NCI-H1436 treated with DMSO at 0.1 percent for 48 hours (cell line): ENCODE measurements around the gene NPTXR.
"Not testable (repeated sequence)": the region's sequence is repeated elsewhere in the genome, so short reads cannot be mapped to it uniquely, and the experiment has no call there.

Source experiments
- DNase-seq: peaks from one replicate; lab custom pipeline; 2025; lab: John Stamatoyannopoulos, UW

The NPTXR gene

DNA sequence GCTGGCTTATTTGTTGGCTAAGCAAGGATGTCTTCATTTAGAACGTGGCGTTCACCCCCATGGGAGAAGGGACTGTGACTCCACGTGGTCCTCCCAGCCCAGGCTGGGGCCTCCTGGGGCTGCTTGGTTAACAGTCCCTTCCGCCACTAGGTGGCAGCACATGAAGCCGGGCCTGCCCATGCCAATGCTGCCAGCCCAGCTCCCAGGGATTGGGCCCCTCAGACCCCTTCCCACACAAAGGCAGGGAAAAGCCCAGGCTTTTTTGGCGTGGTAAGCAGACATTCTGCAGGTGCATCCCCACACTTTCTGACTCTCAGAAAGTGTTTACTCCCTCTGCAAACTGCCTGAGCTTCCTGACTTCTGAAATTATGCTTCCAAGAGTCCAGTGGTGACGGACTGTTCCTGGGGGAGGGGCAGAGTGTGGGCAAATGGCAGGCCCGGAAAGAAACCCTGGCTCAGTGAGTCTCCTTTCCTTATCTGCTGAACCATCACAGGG lies 25.1 kb upstream of the NPTXR start:
- no peak for DNase-seq

DNA sequence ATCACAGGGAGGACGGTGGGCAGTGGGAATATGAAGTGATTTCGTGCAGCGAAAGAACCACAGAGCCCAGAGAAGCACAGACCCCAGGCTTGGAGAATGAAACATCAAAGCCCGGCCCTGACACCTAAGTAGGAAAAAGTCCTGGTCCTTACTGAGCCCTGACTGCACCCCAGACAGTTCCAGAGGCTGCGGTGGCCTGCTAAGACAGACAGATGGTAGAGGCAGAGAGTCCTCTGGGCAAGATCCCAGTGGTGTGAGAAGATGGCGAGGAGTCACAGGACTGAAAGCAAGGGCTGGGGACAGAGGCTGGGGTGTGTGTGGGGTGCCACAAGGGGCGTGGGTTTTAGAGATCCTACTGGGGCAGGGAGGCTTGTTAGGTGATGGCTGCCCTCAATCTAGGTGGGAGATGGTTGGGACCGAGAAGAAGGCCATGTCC lies 24.5 kb upstream of the NPTXR start:
- DNase-seq, result no peak

DNA sequence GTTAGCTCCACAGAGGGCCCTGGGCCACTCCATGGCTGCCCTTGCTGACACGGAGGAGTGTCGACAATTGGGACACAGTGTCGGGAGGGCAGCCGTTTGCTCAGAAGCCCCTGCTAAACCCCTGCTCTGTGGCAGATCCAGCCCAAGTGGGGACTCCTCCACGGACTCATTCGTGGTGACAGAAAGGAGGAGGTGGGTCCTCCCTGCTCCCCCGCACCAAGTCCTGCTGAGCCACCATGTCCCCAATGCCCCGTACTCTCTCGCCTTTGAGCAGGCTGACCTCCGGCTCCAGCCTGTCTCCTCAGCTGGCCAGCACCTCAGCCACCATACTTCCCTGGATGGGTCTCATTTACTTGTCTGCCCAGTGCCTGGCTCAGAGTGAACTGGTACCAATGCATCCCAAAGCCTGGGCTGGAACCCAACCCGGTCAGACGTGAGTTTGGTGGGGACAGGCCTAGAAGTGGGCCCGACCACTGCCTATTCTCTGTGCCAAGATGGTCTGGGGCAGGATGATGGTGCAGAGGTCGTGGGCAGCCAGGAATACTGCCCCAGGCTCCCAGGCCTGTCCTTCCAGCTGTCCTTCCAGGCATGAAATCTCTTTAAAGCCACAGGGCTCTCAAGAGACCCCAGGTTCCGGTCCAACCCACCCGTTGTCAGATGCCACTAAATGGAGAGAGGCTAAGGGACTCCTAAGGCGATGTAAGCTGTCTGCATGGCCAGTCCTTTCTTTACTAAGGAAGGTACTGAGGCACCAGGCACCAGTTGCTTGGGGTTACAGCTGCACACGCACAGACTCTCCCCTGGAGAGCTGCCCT lies 23.9 kb upstream of the NPTXR start:
- DNase-seq, result no peak

DNA sequence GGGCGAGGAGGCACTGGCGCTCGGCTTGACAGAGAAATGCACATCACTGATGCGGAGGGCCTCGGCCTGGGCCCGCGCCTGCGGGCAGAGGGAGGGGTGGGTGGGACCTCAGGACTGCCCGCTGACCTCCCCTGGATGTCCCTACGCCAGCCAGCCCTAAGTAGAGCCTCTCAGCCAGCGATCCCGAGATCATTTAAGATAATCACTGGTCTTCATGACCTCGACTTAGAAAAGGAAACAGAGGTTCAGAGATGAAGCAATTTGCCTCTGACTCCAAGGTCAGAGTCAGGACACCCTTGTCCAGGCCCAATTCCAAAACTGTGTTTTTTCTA lies 23.3 kb upstream of the NPTXR start:
- no peak for DNase-seq

DNA sequence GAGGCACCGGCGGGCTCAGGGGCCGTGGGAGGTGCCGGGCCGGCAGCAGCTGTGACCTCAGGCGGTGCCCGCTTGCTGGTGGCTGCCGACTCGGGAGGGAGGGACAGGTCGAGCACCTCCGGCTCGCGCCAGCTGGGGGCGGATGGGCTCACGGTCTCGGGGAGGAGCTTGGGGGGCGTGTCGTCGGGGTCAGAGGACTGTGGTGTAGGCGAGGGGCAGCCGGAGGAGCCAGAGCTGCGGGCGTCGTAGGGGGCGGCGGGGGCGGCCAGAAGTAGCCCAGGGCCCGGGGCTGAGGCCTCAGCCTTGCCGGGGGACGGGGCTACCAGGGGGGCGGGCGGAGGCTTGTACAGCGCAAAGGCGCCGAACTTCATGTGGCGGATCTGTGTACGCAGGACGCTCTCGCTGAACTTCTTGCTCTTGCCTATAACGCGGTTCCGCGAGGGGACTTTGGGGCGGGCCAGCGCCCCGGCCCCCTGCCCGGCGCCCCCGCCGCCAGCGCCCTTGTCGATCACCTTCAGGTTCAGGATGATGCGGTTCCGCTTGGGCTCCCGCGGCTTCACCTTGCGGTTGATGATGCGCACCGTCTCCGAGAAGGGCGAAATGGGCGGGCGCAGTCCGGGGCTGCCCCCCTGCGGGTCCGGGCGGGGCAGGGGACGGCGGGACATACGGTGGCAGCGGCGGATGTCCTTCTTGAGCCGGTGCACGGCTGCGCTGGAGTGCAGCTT lies 22.7 kb upstream of the NPTXR start:
- DNase-seq, result no peak

DNA sequence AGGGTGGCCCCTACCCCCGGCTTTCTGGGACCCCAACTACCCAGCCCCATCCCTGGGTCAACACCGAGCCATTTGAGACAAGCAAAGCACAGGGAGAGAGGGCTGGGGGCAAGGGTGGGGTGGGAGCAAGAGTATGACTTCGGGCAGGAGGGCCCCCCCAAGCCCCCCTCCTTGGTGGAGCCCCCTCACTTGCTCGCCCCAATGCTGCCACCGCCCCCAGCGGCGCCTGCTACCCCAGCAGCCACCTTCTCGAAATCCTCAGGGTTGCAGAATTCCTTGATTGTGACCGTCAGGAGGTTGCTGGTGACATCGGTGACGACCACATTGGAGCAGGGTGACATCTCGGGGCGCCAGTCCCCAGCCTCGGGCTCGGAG lies 22.2 kb upstream of the NPTXR start:
- DNase-seq, result no peak

DNA sequence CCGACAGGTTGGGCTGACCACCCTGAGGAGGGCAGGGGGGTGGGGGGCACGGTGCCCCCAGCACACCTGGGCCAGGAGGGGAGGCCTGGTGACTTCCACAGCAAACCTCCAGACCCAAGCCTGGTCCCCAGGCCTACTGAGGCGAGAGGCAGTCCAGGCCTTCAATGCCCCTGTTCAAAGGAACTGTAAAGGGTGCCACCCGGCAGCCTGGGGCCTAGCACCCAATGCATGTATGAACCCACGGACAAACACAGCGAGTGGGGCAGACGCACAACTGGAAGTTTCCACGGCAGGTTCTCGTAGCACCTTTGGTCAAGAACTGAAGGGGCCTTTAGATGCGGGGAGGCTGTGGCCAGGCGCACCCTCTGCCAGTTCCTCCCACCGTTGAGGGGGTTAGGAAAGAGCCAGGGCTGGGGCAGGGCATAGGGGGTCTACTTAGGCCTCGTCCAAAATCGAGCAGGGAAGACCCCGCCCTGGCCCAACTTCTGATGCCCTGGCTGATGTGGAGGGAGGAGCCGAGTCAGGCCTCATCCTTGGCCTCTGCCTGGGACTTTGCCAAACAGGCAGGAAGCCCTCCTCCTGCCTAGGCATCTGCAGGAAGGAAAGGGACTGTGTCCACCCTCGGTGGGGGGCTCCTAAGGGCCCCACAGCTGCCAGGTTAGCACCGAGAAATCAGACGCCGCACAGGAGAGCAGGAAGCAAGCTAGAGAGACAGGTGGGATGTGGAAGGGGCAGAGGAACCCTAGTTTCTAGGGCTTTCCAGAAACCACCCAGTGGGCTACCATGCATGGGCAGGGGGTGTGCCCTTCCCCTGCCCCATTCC lies 21.6 kb upstream of the NPTXR start:
- DNase-seq, result no peak

DNA sequence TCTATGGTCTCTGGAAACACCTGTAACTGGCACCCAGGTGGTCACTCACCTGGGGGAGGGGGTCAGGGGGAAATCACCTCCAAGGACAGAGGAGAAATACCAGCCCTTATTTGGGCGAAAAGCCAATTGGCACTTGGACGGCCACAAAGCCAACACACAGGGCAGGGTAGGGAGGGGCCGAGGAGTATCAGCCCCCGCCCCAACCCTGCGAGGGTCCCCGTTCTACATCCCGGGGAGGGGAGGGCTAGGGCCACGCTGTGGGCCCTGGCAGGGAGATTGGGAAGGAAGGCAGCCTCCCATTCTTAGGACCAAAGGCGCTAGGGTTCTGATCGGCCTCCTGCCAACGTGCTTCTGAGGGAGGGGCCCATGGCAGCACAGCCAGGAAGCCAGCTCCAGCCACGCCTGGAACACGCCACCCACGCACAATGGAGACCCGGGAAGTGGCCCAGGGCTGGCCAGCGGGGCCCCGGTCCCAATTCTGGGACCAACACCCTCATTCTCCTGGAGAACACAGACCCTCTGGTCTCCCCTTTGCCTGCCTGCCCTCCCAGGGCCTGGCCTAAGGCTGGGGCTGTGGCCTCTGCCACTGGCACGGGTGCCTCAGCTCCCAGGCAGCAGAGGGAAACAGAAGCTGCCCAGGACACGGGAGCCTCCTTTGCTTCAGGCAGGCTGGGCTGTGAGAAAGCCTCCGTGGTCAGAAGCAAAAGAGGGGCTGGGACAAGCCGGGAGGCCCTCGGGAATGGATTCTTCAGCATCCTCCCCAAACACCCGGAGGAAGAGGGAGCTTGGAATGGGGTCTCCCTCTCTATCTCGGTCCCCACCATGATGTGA lies 20.7 kb upstream of the NPTXR start:
- DNase-seq, result no peak

DNA sequence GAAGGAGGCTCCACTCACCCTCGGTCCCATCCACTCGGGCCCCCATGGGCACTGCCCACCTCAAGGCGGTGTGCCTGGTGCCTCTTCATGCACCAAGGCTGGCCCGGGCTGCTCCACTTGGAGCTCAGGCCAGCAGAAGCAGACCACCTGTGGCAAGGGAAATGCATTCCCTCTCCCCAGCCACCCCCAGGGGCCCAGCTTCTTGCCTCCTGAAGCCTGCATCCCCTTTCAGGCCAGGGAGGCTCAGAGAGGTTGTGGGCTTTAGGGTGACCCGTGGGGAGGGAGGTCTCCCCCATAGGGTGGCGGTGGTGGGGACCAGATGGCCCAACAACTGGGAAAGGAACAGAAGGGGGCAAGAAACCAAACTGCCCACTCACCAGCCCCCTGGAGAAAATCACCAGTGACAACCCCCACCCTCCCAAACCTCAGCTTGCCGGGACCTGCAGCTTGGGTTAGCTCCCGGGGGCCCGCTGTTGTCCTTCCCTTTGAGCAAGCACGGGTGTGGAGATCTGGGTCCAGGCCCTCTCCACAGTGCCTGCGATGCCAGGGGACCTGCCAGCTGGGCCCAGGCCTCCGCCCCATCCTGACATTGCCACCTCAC lies 19.8 kb upstream of the NPTXR start:
- no peak for DNase-seq

DNA sequence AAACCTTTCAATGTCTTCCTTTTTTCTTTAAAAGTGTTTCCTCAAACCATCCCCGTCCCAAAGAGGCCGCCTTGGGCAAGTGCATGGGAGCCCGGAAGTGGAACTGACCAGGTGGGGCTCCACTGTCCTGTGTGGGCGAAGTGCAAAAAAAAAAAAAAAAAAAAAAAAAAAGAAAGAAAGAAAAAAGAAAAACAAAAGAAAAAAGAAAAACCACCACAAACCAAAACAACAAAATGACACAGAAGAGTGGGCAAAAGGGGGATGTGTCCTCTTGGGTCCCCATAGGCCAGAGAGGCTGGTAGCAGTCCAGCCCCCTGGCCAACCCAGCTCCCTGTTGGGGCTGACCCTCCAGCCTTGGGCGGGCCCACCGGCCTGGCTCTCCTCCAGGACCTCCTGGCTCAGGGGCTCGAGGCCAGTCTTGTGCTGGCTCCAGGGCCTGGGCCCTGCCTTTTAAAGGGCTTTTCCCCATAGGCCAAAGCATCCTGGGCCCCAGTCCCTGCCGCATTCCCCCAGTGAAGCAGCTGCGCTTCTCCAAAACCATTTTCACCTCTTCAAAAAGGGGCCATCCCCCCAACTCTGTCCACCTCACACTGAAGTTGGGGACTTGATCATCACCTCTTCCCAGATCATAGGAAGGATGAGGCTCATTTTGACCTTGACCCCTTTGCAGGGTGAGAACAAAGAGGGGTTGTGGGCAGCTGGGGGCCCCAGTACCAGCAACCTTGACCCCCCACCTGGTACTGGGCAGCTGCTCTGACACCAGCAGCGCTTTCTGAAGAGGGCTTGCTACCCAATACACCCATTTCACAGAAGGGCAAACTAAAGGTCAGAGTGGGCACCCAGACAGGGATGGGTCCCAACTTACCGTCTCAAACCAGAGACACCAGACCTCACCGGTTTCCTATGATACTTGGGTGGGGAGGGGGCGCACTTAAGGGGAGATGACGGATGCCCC lies 18.8 kb upstream of the NPTXR start:
- no peak for DNase-seq

DNA sequence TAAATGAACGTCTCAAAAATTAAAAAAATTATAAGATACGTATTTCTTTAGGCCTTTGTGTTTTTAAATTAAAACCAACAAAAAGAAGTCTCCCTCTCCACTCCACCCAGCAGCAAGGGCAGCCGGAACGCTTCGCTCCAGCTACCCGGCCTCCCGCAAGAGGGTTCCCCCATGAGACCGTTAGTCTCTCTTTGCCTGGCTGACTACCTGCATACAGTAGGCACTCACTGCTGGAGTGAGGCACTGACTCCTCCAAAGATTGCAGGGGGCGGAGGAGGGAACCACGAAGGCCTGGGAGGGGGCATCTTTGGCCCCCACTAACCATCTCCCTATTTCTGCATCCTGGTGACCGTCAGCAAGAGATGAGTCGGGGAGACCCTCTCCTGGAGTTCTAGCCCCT lies 18.1 kb upstream of the NPTXR start:
- no peak for DNase-seq

DNA sequence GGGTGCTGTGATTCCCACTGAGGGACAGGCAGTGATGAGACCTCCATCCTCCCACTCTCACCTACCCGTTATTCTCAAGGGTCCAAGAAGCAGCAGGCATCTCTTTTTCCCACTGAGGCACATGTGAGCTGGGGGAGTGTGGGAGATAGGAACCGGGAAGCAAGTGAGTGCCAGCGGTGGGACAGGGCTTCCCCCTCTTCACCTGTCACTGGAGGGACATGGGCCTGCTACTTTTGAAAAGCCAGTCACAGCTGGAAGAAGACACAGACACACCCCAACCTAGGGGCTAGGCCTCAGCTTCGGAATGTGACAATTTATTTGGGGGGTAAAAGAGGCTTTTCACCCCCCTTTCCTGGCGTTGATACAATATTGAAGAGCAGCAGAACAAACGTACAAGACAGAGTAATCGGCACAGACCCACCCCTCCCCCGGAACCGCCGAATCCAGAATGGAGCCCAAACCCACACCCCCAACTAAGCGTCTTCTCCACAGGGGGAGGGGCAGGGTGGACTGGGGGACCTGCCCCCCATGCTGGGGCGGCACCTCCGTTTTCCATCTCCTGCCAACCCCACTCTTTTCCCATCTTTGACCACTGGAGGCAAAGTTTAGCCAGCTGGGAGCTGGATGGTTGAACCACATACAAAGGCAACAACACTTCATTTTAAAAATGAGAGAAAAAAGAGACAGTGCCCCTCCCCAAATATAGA lies 17.5 kb upstream of the NPTXR start:
- no peak for DNase-seq

DNA sequence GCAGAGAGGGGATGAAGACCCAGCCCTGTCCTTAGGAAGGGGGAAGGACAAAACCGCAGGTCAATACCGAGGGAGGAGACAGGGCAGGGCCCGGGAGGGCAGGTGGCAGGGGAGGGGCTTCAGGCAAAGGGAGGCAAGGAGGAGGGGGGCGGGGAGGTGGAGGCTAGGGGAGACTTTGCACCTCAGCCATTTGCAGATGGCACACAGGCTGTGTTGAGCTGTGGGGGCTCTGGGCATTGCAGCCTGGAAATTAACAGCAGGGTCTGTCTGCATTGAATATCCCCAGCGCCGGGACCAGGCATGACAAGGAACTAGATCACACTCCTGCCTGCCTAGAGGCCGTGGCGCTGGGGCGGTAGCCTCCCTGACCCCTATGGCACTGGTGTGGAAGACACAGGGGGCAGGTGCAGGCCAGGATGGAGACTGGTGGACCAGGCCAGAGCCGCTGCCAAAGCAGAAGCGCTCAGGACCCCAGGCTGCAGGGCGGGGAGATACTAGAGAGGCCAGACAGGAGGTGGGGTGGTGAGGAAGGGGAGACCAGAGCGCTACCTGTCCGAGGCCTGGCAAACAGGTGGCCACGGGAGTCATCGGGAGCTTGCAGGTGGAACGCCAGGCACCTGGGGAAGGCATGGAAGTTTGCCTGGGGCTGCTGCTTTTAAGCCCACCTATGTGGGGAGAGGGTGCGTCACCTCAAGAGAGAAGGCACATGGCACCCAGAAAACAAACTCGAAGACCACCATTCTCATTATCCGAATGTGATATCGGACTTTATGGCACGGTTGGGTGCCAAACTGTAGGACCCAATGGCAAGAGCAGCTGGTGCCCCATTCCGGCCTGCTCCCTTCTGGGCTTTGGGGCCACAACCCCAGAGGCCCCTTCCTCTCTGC lies 16.7 kb upstream of the NPTXR start:
- DNase-seq, result no peak

DNA sequence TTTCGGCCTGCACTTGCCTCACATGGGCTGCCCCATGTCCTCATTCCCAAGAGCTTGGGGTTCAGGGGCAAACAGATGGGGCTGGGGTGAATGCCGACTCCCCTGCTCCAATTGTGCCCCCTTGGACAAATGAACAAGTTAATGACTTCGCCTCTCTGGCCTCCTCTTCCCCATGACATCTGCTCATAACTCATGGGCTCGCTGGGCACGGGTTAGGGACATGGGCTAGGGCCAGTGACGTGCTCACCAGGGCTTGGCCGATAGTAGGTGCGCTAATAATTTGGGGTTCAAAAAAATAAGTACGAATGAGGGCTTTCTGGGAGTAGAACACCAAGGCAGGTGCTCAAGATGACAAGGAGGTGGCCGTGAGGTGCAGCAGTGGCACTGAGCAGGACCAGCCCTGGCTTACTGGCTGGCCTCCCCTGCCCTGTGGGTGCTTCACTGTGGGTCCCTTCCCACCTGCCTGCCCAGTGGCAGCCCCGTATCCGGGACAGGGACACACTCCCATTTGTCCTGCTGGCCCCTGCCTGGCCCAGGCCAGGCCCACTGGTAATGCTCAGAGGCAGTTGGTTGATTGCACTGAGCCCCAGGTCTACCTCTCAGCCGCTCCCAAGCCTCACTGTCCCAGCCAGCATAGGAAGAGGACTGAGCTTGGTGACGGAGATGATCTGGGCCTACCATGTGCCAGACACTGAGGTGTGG lies 15.9 kb upstream of the NPTXR start:
- DNase-seq, result no peak

DNA sequence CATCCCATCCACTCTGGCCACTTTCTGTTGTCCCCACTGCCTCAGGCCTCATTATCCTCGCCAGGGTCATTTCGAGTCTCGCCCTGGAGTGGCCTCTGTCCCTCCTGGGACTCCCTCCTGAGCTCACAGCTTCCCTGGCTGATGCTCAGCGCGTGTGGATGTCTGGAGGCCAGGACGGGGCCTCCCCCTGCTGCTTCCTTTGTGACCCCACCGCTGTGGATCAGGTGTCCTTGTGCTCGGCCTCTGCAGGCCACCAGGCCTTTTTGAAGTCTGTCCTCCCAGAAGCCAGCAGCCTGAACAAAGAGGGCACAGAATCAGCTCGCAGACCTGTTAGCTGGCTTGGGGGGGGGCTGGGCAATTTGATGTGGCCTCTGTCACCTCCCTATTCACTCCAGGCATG lies 14.7 kb upstream of the NPTXR start:
- DNase-seq, result no peak

DNA sequence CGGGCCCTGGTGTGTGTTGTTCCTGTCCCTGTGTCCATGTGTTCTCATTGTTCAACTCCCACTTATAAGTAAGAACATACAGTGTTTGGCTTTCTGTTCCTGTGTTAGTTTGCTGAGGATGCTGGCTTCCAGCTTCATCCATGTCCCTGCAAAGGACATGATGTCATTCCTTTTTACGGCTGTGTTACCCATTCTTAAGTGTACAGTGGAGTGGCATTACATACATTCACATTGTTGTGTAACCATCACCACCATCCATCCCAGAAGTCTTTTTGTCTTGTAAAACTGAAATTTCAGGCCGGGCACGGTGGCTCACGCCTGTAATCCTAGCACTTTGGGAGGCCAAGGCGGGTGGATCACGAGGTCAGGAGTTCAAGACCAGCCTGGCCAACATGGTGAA lies 10.6 kb upstream of the NPTXR start:
- not testable (repeated sequence) for DNase-seq

DNA sequence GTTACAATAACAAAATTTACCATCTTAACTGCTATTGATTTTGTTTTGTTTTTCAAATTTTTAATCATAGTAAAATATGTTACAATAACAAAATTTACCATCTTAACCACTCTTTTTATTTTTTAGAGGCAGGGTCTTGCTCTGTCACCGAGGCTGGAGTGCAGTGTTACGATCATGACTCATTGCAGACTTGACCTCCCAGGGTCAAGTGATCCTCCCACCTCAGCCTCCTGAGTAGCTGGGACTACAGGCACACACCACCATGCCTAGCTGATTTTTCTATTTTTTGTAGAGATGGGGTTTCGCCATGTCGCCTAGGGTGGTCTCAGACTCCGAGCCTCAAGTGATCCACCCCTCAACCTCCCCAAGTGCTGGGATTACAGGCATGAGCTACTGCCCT lies 10.1 kb upstream of the NPTXR start:
- DNase-seq, result not testable (repeated sequence)

DNA sequence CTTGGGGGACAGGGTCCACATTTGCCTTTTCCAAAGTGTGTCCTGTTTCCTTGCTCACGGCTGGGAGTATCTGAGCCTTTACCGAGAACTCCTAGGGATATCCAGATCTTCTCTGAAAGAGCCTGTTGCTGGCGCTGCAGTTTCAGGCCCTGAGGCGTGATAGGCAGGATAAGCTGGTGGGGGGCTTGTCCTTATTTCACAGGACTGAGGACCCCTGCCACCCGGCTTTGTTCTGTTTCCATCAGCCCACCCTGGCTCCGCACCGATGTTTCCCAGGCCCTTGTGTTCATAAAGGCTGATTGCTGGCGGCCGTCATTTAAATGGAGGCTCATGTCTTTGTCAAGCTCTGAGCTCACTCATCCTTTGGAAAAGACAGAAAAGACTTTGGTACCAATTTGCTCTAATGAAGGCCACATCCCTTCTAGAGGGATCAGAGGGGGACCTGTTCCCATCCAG lies 9.4 kb upstream of the NPTXR start:
- no peak for DNase-seq
